A673 (cell line): ENCODE results near the gene ENTHD1. TPM values are rescaled to one million over a fixed set of nuclear protein-coding genes. Genes with fewer than 3 reads are reported as not detected.

Experiments used
- BruUV-seq: library from RNA; stranded (reverse); fragments of 400-500 nt; replicated peaks from 2 replicates; lab custom pipeline; 2021; lab: Mats Ljungman, UMichigan
- CTCF ChIA-PET: fragments of 300-600 bp; sonication (Branson Sonifier 250); formaldehyde crosslinking; loops from one replicate; lab custom pipeline; 2022; ENCODE audit warnings: antibody characterized with exemption; lab: Charles Lee
- POLR2A ChIA-PET: fragments of 300-600 bp; sonication (Branson Sonifier 250); formaldehyde crosslinking; loops from one replicate; lab custom pipeline; 2022; ENCODE audit warnings: antibody characterized with exemption; ENCODE audit not compliant: low non-redundant PET; lab: Charles Lee
- DNase-seq: peaks from one replicate; pipeline ENCODE4 v3.0.0-alpha.2; 2015; ENCODE audit warnings: low spot score
- H3K27ac ChIP-seq: fragments of 200-600 bp; sonication (generic); 2 replicates; pipeline ENCODE4 v1.5.1; 2016; ENCODE audit warnings: mixed run types, low read depth, mild to moderate bottlenecking, mixed read lengths, antibody characterized with exemption, low read length; ENCODE audit not compliant: poor library complexity, severe bottlenecking
- H3K27me3 ChIP-seq: fragments of 200-600 bp; sonication (generic); replicated peaks from 2 replicates; pipeline ENCODE4 v1.6.1; 2017; ENCODE audit warnings: mixed run types, low read depth, mild to moderate bottlenecking, mixed read lengths, antibody characterized with exemption, low read length; ENCODE audit not compliant: insufficient read depth, poor library complexity
- H3K36me3 ChIP-seq: fragments of 200-600 bp; sonication (generic); 2 replicates; pipeline ENCODE4 v1.6.1; 2016; ENCODE audit warnings: mixed run types, mild to moderate bottlenecking, mixed read lengths, antibody characterized with exemption, low read length; ENCODE audit not compliant: insufficient read depth, poor library complexity, severe bottlenecking
- H3K4me1 ChIP-seq: fragments of 200-600 bp; sonication (generic); 2 replicates; pipeline ENCODE4 v1.6.1; 2017; ENCODE audit warnings: mixed run types, mild to moderate bottlenecking, mixed read lengths, antibody characterized with exemption, low read length; ENCODE audit not compliant: insufficient read depth, poor library complexity, severe bottlenecking
- H3K4me3 ChIP-seq: fragments of 200-600 bp; sonication (generic); 2 replicates; pipeline ENCODE4 v1.5.1; 2016; ENCODE audit warnings: low read depth, mixed run types, mild to moderate bottlenecking, mixed read lengths, low read length; ENCODE audit not compliant: poor library complexity, severe bottlenecking
- H3K9me3 ChIP-seq: fragments of 200-600 bp; sonication (generic); 2 replicates; pipeline ENCODE4 v1.6.1; 2016; ENCODE audit warnings: mixed run types, low read depth, mild to moderate bottlenecking, mixed read lengths, antibody characterized with exemption, low read length; ENCODE audit not compliant: poor library complexity, severe bottlenecking
- EZH2 ChIP-seq: fragments of 200-600 bp; sonication (generic); IDR thresholded peaks from 2 replicates; pipeline ENCODE4 v1.6.1; 2017; ENCODE audit warnings: borderline replicate concordance, low read depth, mild to moderate bottlenecking, mixed read lengths, antibody characterized with exemption, low read length; ENCODE audit not compliant: poor library complexity, severe bottlenecking
- intact Hi-C: fragments of 100-400 bp; cut with micrococcal nuclease; formaldehyde crosslinking; loops from one replicate; pipeline ENCODE4 v1.10.0; 2022; ENCODE audit not compliant: unreplicated experiment
- total RNA-seq: library from RNA; stranded (reverse); gene quantifications from 2 replicates; pipeline ENCODE4 v1.2.3, GENCODE V29; 2021
- TF ChIP-seq, protein P1 (sequence below): fragments of 300-800, 200-600 bp; sonication (generic); conservative IDR thresholded peaks from 2 replicates; pipeline ENCODE4 v1.5.1; 2017; ENCODE audit warnings: low read depth, mild to moderate bottlenecking, antibody characterized with exemption, low read length, moderate library complexity, mixed read lengths

ENTHD1 gene
- total RNA-seq, 1 experiment from 2014 or later: not detected

DNA sequence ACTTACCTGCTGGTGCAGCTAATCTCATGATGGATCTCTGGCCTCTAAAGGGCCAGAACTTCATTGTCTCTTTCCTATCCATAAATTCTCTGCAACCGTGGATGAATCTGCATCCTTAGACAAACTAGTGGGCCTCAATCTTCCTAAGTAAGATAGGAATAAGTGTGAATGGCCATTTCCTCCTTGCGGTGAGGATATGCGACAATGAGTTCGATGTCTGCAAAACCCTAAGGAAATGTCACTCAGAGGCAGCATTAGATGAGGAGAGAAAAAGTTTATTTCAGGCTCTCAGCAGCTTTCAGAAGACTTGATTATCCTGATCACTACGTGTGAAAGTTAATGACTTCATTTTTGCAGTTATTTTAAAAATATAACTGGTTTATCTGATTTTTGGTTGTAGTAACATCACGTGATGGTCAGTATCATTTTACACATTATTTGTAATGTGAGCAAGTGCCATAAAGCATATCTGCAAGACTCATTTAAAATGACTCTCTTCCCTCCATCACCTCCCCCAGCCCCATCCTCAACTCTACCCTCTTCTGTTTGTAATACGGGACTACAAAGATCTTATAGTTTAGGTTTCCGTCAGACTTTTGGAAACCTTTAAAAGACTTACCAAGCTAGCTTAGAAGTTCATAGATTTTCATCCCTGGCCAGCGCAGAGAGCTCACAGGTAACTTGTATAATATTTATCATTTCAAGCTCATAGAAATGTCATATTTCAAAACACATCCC lies 17.5 kb upstream of the ENTHD1 start:
- no peak for DNase-seq
- TF ChIP-seq, protein P1, sequence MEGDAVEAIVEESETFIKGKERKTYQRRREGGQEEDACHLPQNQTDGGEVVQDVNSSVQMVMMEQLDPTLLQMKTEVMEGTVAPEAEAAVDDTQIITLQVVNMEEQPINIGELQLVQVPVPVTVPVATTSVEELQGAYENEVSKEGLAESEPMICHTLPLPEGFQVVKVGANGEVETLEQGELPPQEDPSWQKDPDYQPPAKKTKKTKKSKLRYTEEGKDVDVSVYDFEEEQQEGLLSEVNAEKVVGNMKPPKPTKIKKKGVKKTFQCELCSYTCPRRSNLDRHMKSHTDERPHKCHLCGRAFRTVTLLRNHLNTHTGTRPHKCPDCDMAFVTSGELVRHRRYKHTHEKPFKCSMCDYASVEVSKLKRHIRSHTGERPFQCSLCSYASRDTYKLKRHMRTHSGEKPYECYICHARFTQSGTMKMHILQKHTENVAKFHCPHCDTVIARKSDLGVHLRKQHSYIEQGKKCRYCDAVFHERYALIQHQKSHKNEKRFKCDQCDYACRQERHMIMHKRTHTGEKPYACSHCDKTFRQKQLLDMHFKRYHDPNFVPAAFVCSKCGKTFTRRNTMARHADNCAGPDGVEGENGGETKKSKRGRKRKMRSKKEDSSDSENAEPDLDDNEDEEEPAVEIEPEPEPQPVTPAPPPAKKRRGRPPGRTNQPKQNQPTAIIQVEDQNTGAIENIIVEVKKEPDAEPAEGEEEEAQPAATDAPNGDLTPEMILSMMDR: no peak
- no peak for TF ChIP-seq EZH2
- CTCF ChIA-PET: no interaction called here
- Histone ChIP-seq H3K4me3 (no peak overlapping the region), H3K36me3 (no peaks in the 10 kb centered on the region), H3K9me3 (no peaks in the 10 kb centered on the region), H3K4me1 (no peaks in the 10 kb centered on the region), H3K27ac (no peak overlapping the region), H3K27me3 (peaks cover 29% of the 10 kb centered on the region)
- intact Hi-C loops: no loop called here
- POLR2A ChIA-PET: no interaction called here
- BruUV-seq: no TSS peak

DNA sequence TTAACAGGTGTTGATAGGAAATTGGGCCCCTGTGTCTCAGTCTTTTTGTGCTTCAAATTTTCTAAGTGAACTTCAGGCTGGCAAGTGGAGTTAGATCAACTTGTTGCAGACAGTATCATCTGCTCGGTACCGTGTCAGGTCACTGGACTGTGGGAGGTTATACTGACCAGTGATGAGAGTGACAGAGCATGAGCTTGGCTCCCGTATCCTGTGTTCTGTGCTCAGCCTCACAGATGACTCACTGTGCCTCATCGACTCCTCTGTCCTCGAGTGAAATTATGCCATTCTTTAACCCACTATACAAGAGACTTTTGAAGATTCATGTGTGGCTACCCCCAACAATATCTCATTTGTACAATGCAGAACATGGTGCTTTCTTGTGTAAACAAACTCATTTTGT lies 15.2 kb upstream of the ENTHD1 start:
- H3K27me3 ChIP-seq: peaks cover 40% of the 10 kb centered on the region
- DNase-seq: no peak
- no peaks in the 10 kb centered on the region for H3K36me3 ChIP-seq
- H3K4me1 ChIP-seq: no peaks in the 10 kb centered on the region
- POLR2A ChIA-PET: no interaction called here
- H3K27ac ChIP-seq: no peak overlapping the region
- no peaks in the 10 kb centered on the region for H3K9me3 ChIP-seq
- intact Hi-C loops: no loop called here
- H3K4me3 ChIP-seq: no peak overlapping the region
- no TSS peak for BruUV-seq
- CTCF ChIA-PET: no interaction called here
- TF ChIP-seq, protein P1: no peak
- no peak for TF ChIP-seq EZH2

DNA sequence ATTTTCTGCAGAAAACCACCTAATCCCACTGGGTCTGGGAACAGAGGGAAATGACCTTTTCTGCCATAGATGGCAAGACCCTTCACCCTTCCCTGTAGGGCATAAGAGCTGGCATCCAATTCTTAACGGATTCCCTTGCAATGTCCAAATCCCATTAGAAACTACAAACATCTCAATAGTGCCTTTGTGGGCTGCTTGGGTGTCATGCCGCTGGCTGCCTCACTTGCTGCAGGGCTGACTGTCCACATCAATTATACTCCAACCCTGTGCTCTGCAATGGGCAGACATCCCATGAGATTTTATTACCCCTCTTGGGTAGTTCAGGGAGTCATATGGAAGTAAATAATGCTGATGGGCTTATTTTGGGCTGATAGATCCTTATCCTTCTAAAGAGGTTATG lies 14.6 kb upstream of the ENTHD1 start:
- Histone ChIP-seq H3K4me1 (no peaks in the 10 kb centered on the region), H3K27ac (no peak overlapping the region), H3K36me3 (no peaks in the 10 kb centered on the region), H3K27me3 (peaks cover 40% of the 10 kb centered on the region), H3K9me3 (no peaks in the 10 kb centered on the region), H3K4me3 (no peak overlapping the region)
- no peak for TF ChIP-seq EZH2
- TF ChIP-seq, protein P1: no peak
- DNase-seq: no peak
- ChIA-PET CTCF (no interaction called here), POLR2A (no interaction called here)
- intact Hi-C loops: no loop called here
- BruUV-seq: no TSS peak
